GM12878 (cell line): ENCODE results near the gene SLC4A2. TPM values are rescaled to one million over a fixed set of nuclear protein-coding genes. Genes with fewer than 3 reads are reported as not detected.

Experiments
- CUX1 ChIP-seq: IDR thresholded peaks from 2 replicates; pipeline ENCODE4 v1.6.1; 2012; ENCODE audit warnings: improper control_type of control experiment, low read depth, low read length; ENCODE audit not compliant: insufficient replicate concordance
- GATAD2B ChIP-seq: fragments of 450-650 bp; conservative IDR thresholded peaks from 2 replicates; pipeline ENCODE4 v1.6.1; 2017; ENCODE audit warnings: low read depth, mild to moderate bottlenecking, moderate library complexity
- MEF2B ChIP-seq: fragments of 450-650 bp; IDR thresholded peaks from 2 replicates; pipeline ENCODE4 v1.6.1; 2018; ENCODE audit warnings: mild to moderate bottlenecking, moderate library complexity; ENCODE audit not compliant: partially characterized antibody, poor library complexity, severe bottlenecking
- NR2C1 ChIP-seq: fragments of 450-650 bp; IDR thresholded peaks from 2 replicates; pipeline ENCODE4 v1.6.1; 2017; ENCODE audit warnings: antibody characterized with exemption, mild to moderate bottlenecking, moderate library complexity
- NR2F1 ChIP-seq: fragments of 450-650 bp; conservative IDR thresholded peaks from 2 replicates; pipeline ENCODE4 v1.6.1; 2017; ENCODE audit warnings: mild to moderate bottlenecking
- RCOR1 ChIP-seq: conservative IDR thresholded peaks from 2 replicates; pipeline ENCODE4 v1.6.1; 2012; ENCODE audit warnings: low read depth, low read length, improper control_type of control experiment
- SMC3 ChIP-seq: IDR thresholded peaks from 2 replicates; pipeline ENCODE4 v1.6.1; 2011; ENCODE audit warnings: low read length, improper control_type of control experiment, borderline replicate concordance
- ZNF217 ChIP-seq: fragments of 450-650 bp; IDR thresholded peaks from 2 replicates; pipeline ENCODE4 v1.6.1; 2017; ENCODE audit warnings: antibody characterized with exemption, mild to moderate bottlenecking
- polyA plus RNA-seq, 11 experiments: library from polyadenylated mRNA; depleted of rRNA in 4 of 11; unstranded in 6 of 11; stranded (reverse) in 5 of 11; fragments of >200 nt; fragmentation: Nextera tagmentation in 4 of 11; fragmentation: Illumina TruSeq in 1 of 11; extraction: Ambion mirVana in 4 of 11; extraction: Trizol in 1 of 11; gene quantifications; 1 replicate in 1 of 11; 2 replicates in 10 of 11; pipeline versions ENCODE4 v1.2.1 to v1.2.3, GENCODE V29; 2011 to 2016; ENCODE audit warnings: inconsistent platforms in 2 of 11, missing spikeins in 2 of 11, low read depth in 1 of 11
- total RNA-seq, 4 experiments: library from RNA; depleted of rRNA in 3 of 4; stranded (reverse); fragments of >200 nt in 3 of 4; fragmentation: Illumina TruSeq in 1 of 4; extraction: Trizol in 1 of 4; gene quantifications; 2 replicates each; pipeline versions ENCODE4 v1.2.1 to v1.2.3, GENCODE V29; 2013 to 2021
- TF ChIP-seq, protein P1 (sequence below): fragments of 450-650 bp; IDR thresholded peaks from 2 replicates; pipeline ENCODE4 v1.6.1; 2018; ENCODE audit warnings: mild to moderate bottlenecking, low read depth, moderate library complexity; ENCODE audit not compliant: partially characterized antibody

The SLC4A2 gene
- total and polyA plus RNA-seq, 10 of the 15 experiments (the other 5 are each of a cell fraction or from before 2014, with no cell fraction given): 2.7 to 78.6 (median 30.1) TPM

- TF ChIP-seq MEF2B (no peak), GATAD2B (0 out of 2 replicates have a peak, but pooled peaks have one; percentile 19), RCOR1 (no peak), CUX1 (no peak), NR2F1 (peak; percentile 83), NR2C1 (peak; percentile 81), ZNF217 (no peak), SMC3 (peak; percentile 14; the same call in 1 of the 2 replicates)
- TF ChIP-seq, protein P1, sequence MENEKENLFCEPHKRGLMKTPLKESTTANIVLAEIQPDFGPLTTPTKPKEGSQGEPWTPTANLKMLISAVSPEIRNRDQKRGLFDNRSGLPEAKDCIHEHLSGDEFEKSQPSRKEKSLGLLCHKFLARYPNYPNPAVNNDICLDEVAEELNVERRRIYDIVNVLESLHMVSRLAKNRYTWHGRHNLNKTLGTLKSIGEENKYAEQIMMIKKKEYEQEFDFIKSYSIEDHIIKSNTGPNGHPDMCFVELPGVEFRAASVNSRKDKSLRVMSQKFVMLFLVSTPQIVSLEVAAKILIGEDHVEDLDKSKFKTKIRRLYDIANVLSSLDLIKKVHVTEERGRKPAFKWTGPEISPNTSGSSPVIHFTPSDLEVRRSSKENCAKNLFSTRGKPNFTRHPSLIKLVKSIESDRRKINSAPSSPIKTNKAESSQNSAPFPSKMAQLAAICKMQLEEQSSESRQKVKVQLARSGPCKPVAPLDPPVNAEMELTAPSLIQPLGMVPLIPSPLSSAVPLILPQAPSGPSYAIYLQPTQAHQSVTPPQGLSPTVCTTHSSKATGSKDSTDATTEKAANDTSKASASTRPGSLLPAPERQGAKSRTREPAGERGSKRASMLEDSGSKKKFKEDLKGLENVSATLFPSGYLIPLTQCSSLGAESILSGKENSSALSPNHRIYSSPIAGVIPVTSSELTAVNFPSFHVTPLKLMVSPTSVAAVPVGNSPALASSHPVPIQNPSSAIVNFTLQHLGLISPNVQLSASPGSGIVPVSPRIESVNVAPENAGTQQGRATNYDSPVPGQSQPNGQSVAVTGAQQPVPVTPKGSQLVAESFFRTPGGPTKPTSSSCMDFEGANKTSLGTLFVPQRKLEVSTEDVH: no peak
Observed at GRCh38 chr7:151091431-151091830, 32.0 kb downstream of the SLC4A2 start (continued).
